Left lung (tissue), 10 donors: ENCODE data around the gene PGAP2. TPM values are rescaled to one million over a fixed set of nuclear protein-coding genes. Genes with fewer than 3 reads are reported as not detected.

Source experiments
- ATAC-seq: fragments of 200-7000 bp; cut with Tn5 transposase; one replicate; pipeline ENCODE4 v1.9.1; 2020; ENCODE audit warnings: moderate library complexity
- DNase-seq, 4 donors: peaks; one replicate each; pipeline ENCODE4 v3.0.0-alpha.2; 2013 to 2020
- H3K27ac ChIP-seq, 2 donors: fragments of 200-600 bp; sonication (generic) in 1 of 2; one replicate each; pipeline versions ENCODE4 v1.5.0 to v1.8.0; 2020 to 2021
- H3K27me3 ChIP-seq, 2 donors: fragments of 200-600 bp; sonication (generic) in 1 of 2; one replicate each; pipeline versions ENCODE4 v1.5.0 to v1.8.0; 2020 to 2021
- H3K36me3 ChIP-seq, 2 donors: fragments of 200-600 bp; sonication (generic) in 1 of 2; one replicate each; pipeline versions ENCODE4 v1.5.0 to v1.8.0; 2020 to 2021
- H3K4me1 ChIP-seq, 2 donors: fragments of 200-600 bp; one replicate each; pipeline ENCODE4 v1.8.0; 2021
- H3K4me3 ChIP-seq, 2 donors: fragments of 200-600 bp; sonication (generic) in 1 of 2; one replicate each; pipeline versions ENCODE4 v1.5.0 to v1.8.0; 2020 to 2021; ENCODE audit warnings: mild to moderate bottlenecking in 1 of 2
- H3K9me3 ChIP-seq, 2 donors: fragments of 200-600 bp; sonication (generic) in 1 of 2; one replicate each; pipeline versions ENCODE4 v1.5.0 to v1.8.0; 2020 to 2021
- CTCF ChIP-seq, 2 donors: fragments of 200-600 bp; sonication (generic) in 1 of 2; IDR thresholded peaks; one replicate each; pipeline versions ENCODE4 v1.5.0 to v1.8.0; 2021; ENCODE audit warnings: antibody characterized with exemption in 2 of 2
- intact Hi-C, 2 donors: fragments of 100-400 bp; cut with DNase I; formaldehyde crosslinking; loops; one replicate each; pipeline versions ENCODE4 v1.11.2 to v1.14.2; 2022
- polyA plus RNA-seq, 6 donors: library from polyadenylated mRNA; unstranded; fragments of 120-200 nt; gene quantifications; one replicate each; pipeline ENCODE4 v1.2.1, GENCODE V29; 2013; ENCODE audit not compliant: insufficient read length in 6 of 6
- total RNA-seq, 2 donors: library from RNA; stranded (reverse); fragmentation: NEBNext Ultra II Directional; extraction: Animal tissue kit (Norgen Biotek cat#: 25700); gene quantifications; one replicate each; pipeline ENCODE4 v1.2.1, GENCODE V29; 2021
- donor health status: DM: no; HTN: yes; CAD: no.
- donor health status: DM: no; HTN: no; CAD: no.

The PGAP2 gene
- total and polyA plus RNA-seq, 8 donors = 19.5 to 60.2 (median 52.4) TPM

DNA sequence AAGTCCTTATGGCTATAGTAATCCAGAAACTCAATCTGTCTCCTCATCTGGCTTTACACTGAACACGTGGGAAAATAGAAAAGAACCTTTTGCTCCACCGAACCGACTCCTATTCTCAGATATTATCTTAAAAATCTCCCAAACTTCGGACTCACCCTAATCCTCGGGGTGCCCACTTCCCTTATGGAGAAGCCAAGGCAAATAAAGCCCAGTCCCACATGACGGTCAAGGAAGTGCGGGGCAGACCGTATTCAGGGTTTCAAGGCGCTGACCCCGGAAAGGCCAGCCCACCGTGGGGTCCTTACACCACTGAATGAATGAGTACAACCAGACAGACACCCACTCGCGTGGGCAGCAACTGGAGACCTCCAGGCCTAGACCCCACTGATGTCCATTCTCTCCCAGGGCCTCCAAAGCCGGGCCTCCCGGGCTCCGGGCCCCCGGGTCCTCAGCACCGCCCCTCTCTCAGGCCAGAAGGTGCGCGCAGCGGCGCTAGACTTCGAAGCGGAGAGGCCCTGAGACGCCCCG lies 11.5 kb upstream of the PGAP2 start:
- Histone ChIP-seq H3K4me3 (peak overlapping the region; percentile 76 to 78), H3K9me3 (no peaks in the 10 kb centered on the region), H3K27me3 (no peaks in the 10 kb centered on the region), H3K36me3 (peaks cover 0 to 25% of the 10 kb centered on the region in 2 donors), H3K27ac (peak overlapping the region; percentile 91 to 94), H3K4me1 (peaks cover 16 to 42% of the 10 kb centered on the region in 2 donors)
- intact Hi-C loops = no loop called here
- DNase-seq = no peak
- ATAC-seq = peak; percentile 36
- no peak for TF ChIP-seq CTCF (IDR thresholded peaks at IDR 0.05)

DNA sequence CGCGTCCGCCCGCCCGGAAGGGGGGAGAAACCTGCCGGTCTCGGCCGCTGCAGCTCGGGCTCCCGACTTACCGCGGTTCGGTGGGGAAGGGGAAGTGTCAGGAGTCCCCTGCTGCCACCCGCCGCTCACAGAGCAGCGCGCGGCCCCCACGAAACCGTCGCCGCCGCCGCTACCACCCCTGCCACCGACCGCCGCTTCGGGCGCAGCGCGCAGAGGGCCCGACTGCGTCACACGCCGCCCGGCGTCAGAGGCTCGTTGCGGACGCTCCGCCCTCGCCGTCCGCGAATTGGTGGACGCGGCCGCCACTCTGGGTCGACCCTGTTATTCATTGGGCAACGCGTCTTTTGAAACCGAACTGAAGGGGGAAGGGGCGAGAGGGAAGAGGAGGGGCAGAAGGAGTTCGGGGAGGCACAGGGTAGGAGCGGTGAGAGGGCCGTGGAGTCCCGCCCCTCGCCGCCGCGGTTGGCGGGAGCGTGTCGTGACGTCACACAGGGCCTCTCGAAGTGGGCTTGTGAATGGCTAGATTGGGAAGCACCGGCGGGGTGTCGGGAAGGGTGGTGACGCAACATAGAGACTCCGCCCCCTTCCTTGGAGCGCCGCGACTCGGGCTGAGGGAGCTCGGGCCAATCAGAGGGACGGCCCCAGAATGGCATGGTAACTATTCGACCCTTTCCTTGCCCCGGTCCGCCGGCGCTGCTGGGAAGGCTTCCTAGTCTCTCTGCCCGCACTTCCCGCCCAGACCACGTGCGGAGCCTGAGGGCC lies 10.8 kb upstream of the PGAP2 start, which contains the start of gene NUP98:
Gene NUP98, minus strand, starts transcription at position 226 of the 762 bp plus-strand sequence. CDS start 15,437 bp downstream, outside the sequence.
- H3K27ac ChIP-seq = peak within 1 kb of the TSS; percentile 94
- peak; percentile 96 for ATAC-seq
- peak; percentile 99 to 100 (median 100) for DNase-seq
- H3K9me3 ChIP-seq = no peaks in the 10 kb centered on the region
- peaks cover 16 to 42% of the 10 kb centered on the region in 2 donors for H3K4me1 ChIP-seq
- intact Hi-C loops = no loop called here
- peaks cover 0 to 19% of the 10 kb centered on the region in 2 donors for H3K36me3 ChIP-seq
- peak within 1 kb of the TSS; percentile 76 to 78 for H3K4me3 ChIP-seq
- no peaks in the 10 kb centered on the region for H3K27me3 ChIP-seq
- peak in 1 of 2 donors; percentile 27 for TF ChIP-seq CTCF (IDR thresholded peaks at IDR 0.05)

GRCh38 chr11:3799143-3799542 lies 9.2 kb upstream of the PGAP2 start:
- H3K9me3 ChIP-seq = no peaks in the 10 kb centered on the region
- no peak overlapping the region for H3K27ac ChIP-seq
- H3K4me1 ChIP-seq = peaks cover 16 to 35% of the 10 kb centered on the region in 2 donors
- TF ChIP-seq CTCF (IDR thresholded peaks at IDR 0.05) = no peak
- intact Hi-C loops = no loop called here
- DNase-seq (no peak), ATAC-seq (no peak)
- no peaks in the 10 kb centered on the region for H3K27me3 ChIP-seq
- H3K36me3 ChIP-seq = peaks cover 0 to 2% of the 10 kb centered on the region in 2 donors
- no peak overlapping the region for H3K4me3 ChIP-seq

GRCh38 chr11:3799873-3800272 lies 8.5 kb upstream of the PGAP2 start:
- H3K9me3 ChIP-seq = no peaks in the 10 kb centered on the region
- no peak overlapping the region for H3K4me3 ChIP-seq
- H3K36me3 ChIP-seq = no peaks in the 10 kb centered on the region
- H3K27me3 ChIP-seq = no peaks in the 10 kb centered on the region
- TF ChIP-seq CTCF (IDR thresholded peaks at IDR 0.05) = no peak
- ATAC-seq (no peak), DNase-seq (no peak)
- no peak overlapping the region for H3K27ac ChIP-seq
- H3K4me1 ChIP-seq = peaks cover 16 to 27% of the 10 kb centered on the region in 2 donors
- intact Hi-C loops = no loop called here

- Histone ChIP-seq H3K27me3 (no peaks in the 10 kb centered on the region), H3K36me3 (no peaks in the 10 kb centered on the region), H3K4me3 (no peak overlapping the region), H3K9me3 (no peaks in the 10 kb centered on the region), H3K27ac (no peak overlapping the region), H3K4me1 (peaks cover 0 to 10% of the 10 kb centered on the region in 2 donors)
- no peak for ATAC-seq
- intact Hi-C loops = no loop called here
- no peak for DNase-seq
- TF ChIP-seq CTCF (IDR thresholded peaks at IDR 0.05) = no peak
These were observed 6.2 kb upstream of the PGAP2 start for GRCh38 chr11:3802011-3802790.
